H1 (cell line): ENCODE data around the gene PIP5K1C. TPM values are rescaled to one million over a fixed set of nuclear protein-coding genes. Genes with fewer than 3 reads are reported as not detected.

ENCODE experiments used
- CTCF ChIA-PET: fragments of 300-600 bp; sonication (Branson Sonifier 250); formaldehyde crosslinking; loops from one replicate; lab custom pipeline; 2021; ENCODE audit not compliant: partially characterized antibody; lab: Charles Lee
- POLR2A ChIA-PET: fragments of 300-600 bp; sonication (Branson Sonifier 250); formaldehyde crosslinking; loops from one replicate; lab custom pipeline; 2021; ENCODE audit warnings: inconsistent platforms; ENCODE audit not compliant: partially characterized antibody; lab: Charles Lee
- DNase-seq, 2 experiments: peaks; one replicate each; pipeline versions ENCODE4 v3.0.0 to v3.0.0-alpha.2; 2010 to 2022; ENCODE audit warnings: low spot score in 2 of 2, low read depth in 1 of 2, mixed read lengths in 1 of 2
- FAIRE-seq: peaks from 2 replicates; lab custom pipeline; 2011; peaks lifted over from hg19 to GRCh38; lab: Jason Lieb, UNC
- H2AFZ ChIP-seq: 2 replicates; pipeline ENCODE4 v1.8.1; 2012; ENCODE audit warnings: low read length, inconsistent platforms
- H2AK5ac ChIP-seq: 2 replicates; pipeline ENCODE4 v1.6.1; 2013; ENCODE audit warnings: low read depth, low read length
- H2BK120ac ChIP-seq: replicated peaks from 2 replicates; pipeline ENCODE3; 2013; ENCODE audit warnings: low read depth, low read length, inconsistent platforms
- H2BK12ac ChIP-seq: 2 replicates; pipeline ENCODE4 v1.6.1; 2013; ENCODE audit warnings: low read depth, low read length
- H2BK15ac ChIP-seq: 2 replicates; pipeline ENCODE4 v1.6.1; 2013; ENCODE audit warnings: low read length
- H2BK20ac ChIP-seq: 2 replicates; pipeline ENCODE4 v1.6.1; 2013; ENCODE audit warnings: low read length
- H2BK5ac ChIP-seq: 2 replicates; pipeline ENCODE4 v1.6.1; 2013; ENCODE audit warnings: low read depth, low read length
- H3K14ac ChIP-seq: 2 replicates; pipeline ENCODE4 v1.6.1; 2013; ENCODE audit warnings: inconsistent platforms; ENCODE audit not compliant: insufficient read length
- H3K18ac ChIP-seq: 2 replicates; pipeline ENCODE4 v1.6.1; 2013; ENCODE audit warnings: low read length; ENCODE audit errors: extremely low read depth
- H3K23ac ChIP-seq: 2 replicates; pipeline ENCODE4 v1.6.1; 2013; ENCODE audit warnings: inconsistent platforms; ENCODE audit not compliant: insufficient read length
- H3K23me2 ChIP-seq: 2 replicates; pipeline ENCODE4 v1.6.1; 2013; ENCODE audit warnings: low read depth, low read length
- H3K27ac ChIP-seq: 2 replicates; pipeline ENCODE4 v1.6.1; 2011; ENCODE audit warnings: low read depth, low read length, inconsistent platforms
- H3K27me3 ChIP-seq, 4 experiments: replicated peaks in 1 of 4; 1 replicate in 1 of 4; 2 replicates in 3 of 4; pipeline versions ENCODE4 v1.6.1 to v1.8.1; 2011 to 2013; ENCODE audit warnings: low read length in 3 of 4, mild to moderate bottlenecking in 3 of 4, inconsistent platforms in 2 of 4, mixed read lengths in 2 of 4, moderate library complexity in 1 of 4; ENCODE audit not compliant: control insufficient read depth in 3 of 4, insufficient read depth in 3 of 4; ENCODE audit errors: extremely low read depth in 1 of 4
- H3K36me3 ChIP-seq, 4 experiments: 2 replicates each; pipeline versions ENCODE4 v1.6.1 to v1.8.1; 2011 to 2013; ENCODE audit warnings: mild to moderate bottlenecking in 4 of 4, low read length in 3 of 4, moderate library complexity in 2 of 4, control low read depth in 1 of 4, inconsistent platforms in 1 of 4; ENCODE audit not compliant: insufficient read depth in 4 of 4, control insufficient read depth in 2 of 4
- H3K4ac ChIP-seq: replicated peaks from 2 replicates; pipeline ENCODE3; 2013; ENCODE audit warnings: low read length, low read depth, mixed read lengths, inconsistent platforms; ENCODE audit not compliant: insufficient read length
- H3K4me1 ChIP-seq, 4 experiments: replicated peaks in 1 of 4; 1 replicate in 1 of 4; 2 replicates in 3 of 4; pipeline versions ENCODE4 v1.6.1 to v1.8.1; 2011 to 2013; ENCODE audit warnings: low read length in 3 of 4, inconsistent platforms in 2 of 4, mixed read lengths in 1 of 4; ENCODE audit not compliant: insufficient read depth in 4 of 4, control insufficient read depth in 3 of 4
- H3K4me2 ChIP-seq, 2 experiments: 2 replicates each; pipeline versions ENCODE4 v1.6.1 to v1.8.1; 2011 to 2013; ENCODE audit warnings: low read depth in 2 of 2, low read length in 2 of 2, control low read depth in 1 of 2, inconsistent platforms in 1 of 2, mild to moderate bottlenecking in 1 of 2; ENCODE audit not compliant: insufficient read depth in 1 of 2
- H3K4me3 ChIP-seq, 4 experiments: fragments of 200-600, 300-600 bp in 1 of 4; sonication (generic), shearing (Covaris generic), sonication (Bioruptor Twin) in 1 of 4; 2 replicates each; pipeline versions ENCODE4 v1.5.1 to v1.8.1; 2011 to 2016; ENCODE audit warnings: low read length in 4 of 4, low read depth in 3 of 4, control low read depth in 2 of 4, inconsistent platforms in 2 of 4, mild to moderate bottlenecking in 2 of 4, mixed read lengths in 1 of 4, moderate library complexity in 1 of 4; ENCODE audit not compliant: insufficient read depth in 2 of 4; ENCODE audit errors: extremely low read depth in 1 of 4
- H3K56ac ChIP-seq: replicated peaks from 2 replicates; pipeline ENCODE3; 2013; ENCODE audit warnings: low read depth, mild to moderate bottlenecking, mixed read lengths, low read length, inconsistent platforms; ENCODE audit not compliant: insufficient read length
- H3K79me1 ChIP-seq: 2 replicates; pipeline ENCODE4 v1.6.1; 2013; ENCODE audit warnings: low read depth, low read length, control low read depth
- H3K79me2 ChIP-seq, 2 experiments: 2 replicates each; pipeline versions ENCODE4 v1.6.1 to v1.8.1; 2012 to 2013; ENCODE audit warnings: low read length in 2 of 2, mild to moderate bottlenecking in 2 of 2, inconsistent platforms in 1 of 2; ENCODE audit not compliant: insufficient read depth in 2 of 2, control insufficient read depth in 1 of 2
- H3K9ac ChIP-seq, 4 experiments: replicated peaks in 1 of 4; 1 replicate in 1 of 4; 2 replicates in 3 of 4; pipeline versions ENCODE4 v1.6.1 to v1.8.1; 2011 to 2013; ENCODE audit warnings: low read depth in 3 of 4, low read length in 3 of 4, control low read depth in 2 of 4, mild to moderate bottlenecking in 2 of 4, moderate library complexity in 2 of 4, inconsistent platforms in 1 of 4; ENCODE audit errors: extremely low read depth in 1 of 4
- H3K9me3 ChIP-seq, 2 experiments: 2 replicates each; pipeline versions ENCODE4 v1.6.1 to v1.8.1; 2012 to 2013; ENCODE audit warnings: mild to moderate bottlenecking in 2 of 2, moderate library complexity in 2 of 2, control low read depth in 1 of 2, inconsistent platforms in 1 of 2, low read depth in 1 of 2, low read length in 1 of 2, mixed read lengths in 1 of 2; ENCODE audit not compliant: insufficient read depth in 2 of 2
- H4K20me1 ChIP-seq, 2 experiments: replicated peaks in 1 of 2; 2 replicates each; pipeline versions ENCODE3 to v1.8.1; 2011 to 2013; ENCODE audit warnings: inconsistent platforms in 2 of 2, low read length in 2 of 2, mild to moderate bottlenecking in 1 of 2; ENCODE audit not compliant: insufficient read depth in 2 of 2, control insufficient read depth in 1 of 2
- H4K5ac ChIP-seq: 2 replicates; pipeline ENCODE4 v1.6.1; 2013; ENCODE audit warnings: low read length, low read depth, mixed read lengths, inconsistent platforms; ENCODE audit not compliant: insufficient read length
- H4K8ac ChIP-seq: 2 replicates; pipeline ENCODE4 v1.8.0; 2013; ENCODE audit warnings: mild to moderate bottlenecking, moderate library complexity, low read length, inconsistent platforms; ENCODE audit not compliant: insufficient read depth; ENCODE audit errors: extremely low read depth
- H4K91ac ChIP-seq: replicated peaks from 2 replicates; pipeline ENCODE3; 2013; ENCODE audit warnings: low read length, mixed read lengths, inconsistent platforms; ENCODE audit not compliant: insufficient read length
- ASH2L ChIP-seq: fragments of 200-600, 300-600 bp; sonication (generic); IDR thresholded peaks from one replicate; pipeline ENCODE4 v1.7.1; 2017; ENCODE audit warnings: low read length
- BCL11A ChIP-seq, 2 experiments: IDR thresholded peaks; one replicate each; pipeline ENCODE4 v1.6.1; 2011; ENCODE audit warnings: low read depth in 2 of 2, low read length in 2 of 2, mild to moderate bottlenecking in 2 of 2
- CBX8 ChIP-seq: fragments of 300-800, 300-1000 bp; sonication (generic); IDR thresholded peaks from 2 replicates; pipeline ENCODE4 v1.7.1; 2016; ENCODE audit warnings: low read depth, low read length, borderline replicate concordance
- GABPA ChIP-seq: IDR thresholded peaks from 2 replicates; pipeline ENCODE4 v1.6.1; 2011; ENCODE audit warnings: mild to moderate bottlenecking, low read length, moderate library complexity, borderline replicate concordance; ENCODE audit not compliant: insufficient read depth
- HDAC2 ChIP-seq, 2 experiments: fragments of 300-600 bp in 1 of 2; sonication (generic) in 1 of 2; IDR thresholded peaks; 2 replicates each; pipeline ENCODE4 v1.6.1; 2011 to 2012; ENCODE audit warnings: low read depth in 2 of 2, low read length in 2 of 2, mild to moderate bottlenecking in 2 of 2, moderate library complexity in 2 of 2, borderline replicate concordance in 1 of 2, inconsistent platforms in 1 of 2
- KDM1A ChIP-seq: fragments of 200-600, 300-600 bp; sonication (generic); IDR thresholded peaks from 2 replicates; pipeline ENCODE4 v1.7.1; 2016; ENCODE audit warnings: mild to moderate bottlenecking, low read length, borderline replicate concordance
- NANOG ChIP-seq: IDR thresholded peaks from 2 replicates; pipeline ENCODE4 v1.6.1; 2011; ENCODE audit warnings: low read length, low read depth, mild to moderate bottlenecking, inconsistent platforms; ENCODE audit not compliant: insufficient read depth, poor library complexity, severe bottlenecking
- POU5F1 ChIP-seq: IDR thresholded peaks from 2 replicates; pipeline ENCODE4 v1.6.1; 2011; ENCODE audit warnings: low read depth, mild to moderate bottlenecking, low read length, moderate library complexity
- RXRA ChIP-seq: IDR thresholded peaks from 2 replicates; pipeline ENCODE4 v1.6.1; 2011; ENCODE audit warnings: low read depth, mild to moderate bottlenecking, low read length, moderate library complexity; ENCODE audit not compliant: insufficient read depth
- SAP30 ChIP-seq: fragments of 300-600 bp; sonication (generic); IDR thresholded peaks from 2 replicates; pipeline ENCODE4 v1.7.1; 2012; ENCODE audit warnings: low read length, moderate library complexity, mild to moderate bottlenecking, inconsistent platforms; ENCODE audit not compliant: insufficient read depth, insufficient replicate concordance
- SP1 ChIP-seq: IDR thresholded peaks from 2 replicates; pipeline ENCODE4 v1.6.1; 2011; ENCODE audit warnings: low read depth, low read length
- TEAD4 ChIP-seq: IDR thresholded peaks from 2 replicates; pipeline ENCODE4 v1.6.1; 2012; ENCODE audit warnings: low read depth, low read length, inconsistent platforms, mixed read lengths
- WGBS, 2 experiments: shearing (Covaris generic) in 1 of 2; methylation state at CpG; one replicate each; pipeline versions ENCODE4 v1.1.6 to v1.1.7; 2013 to 2015; ENCODE audit warnings: low lambda C conversion rate in 2 of 2, mixed read lengths in 2 of 2, inconsistent platforms in 1 of 2, low coverage in 1 of 2, missing lambda C conversion rate in 1 of 2; ENCODE audit not compliant: insufficient replicate concordance in 2 of 2, insufficient coverage in 1 of 2, insufficient read length in 1 of 2; ENCODE audit errors: extremely low coverage in 1 of 2, missing lambda C conversion rate in 1 of 2; 5-methylcytosine and 5-hydroxymethylcytosine counted together
- polyA plus RNA-seq, 7 experiments: library from polyadenylated mRNA; depleted of rRNA in 3 of 7; stranded (reverse) in 5 of 7; unstranded in 2 of 7; fragments of >200 nt in 5 of 7; fragments of 200-250 nt in 2 of 7; gene quantifications; 1 replicate in 5 of 7; 2 replicates in 1 of 7; 4 replicates in 1 of 7; pipeline versions ENCODE4 v1.2.1 to v1.2.3, GENCODE V29; 2011 to 2013; ENCODE audit warnings: missing spikeins in 2 of 7, mixed read lengths in 2 of 7
- total RNA-seq: library from RNA; stranded (reverse); fragmentation: NEBNext Ultra II Directional; extraction: Animal tissue kit (Norgen Biotek cat#: 25700); gene quantifications from 2 replicates; pipeline ENCODE4 v1.2.1, GENCODE V29; 2021
- TF ChIP-seq, protein P1 (sequence below): IDR thresholded peaks from 2 replicates; pipeline ENCODE4 v1.6.1; 2012; ENCODE audit warnings: inconsistent platforms

PIP5K1C gene
- total and polyA plus RNA-seq, 2 of the 8 experiments (the other 6 are each of a cell fraction or from before 2014, with no cell fraction given), result 10.6 to 32.9 TPM

DNA sequence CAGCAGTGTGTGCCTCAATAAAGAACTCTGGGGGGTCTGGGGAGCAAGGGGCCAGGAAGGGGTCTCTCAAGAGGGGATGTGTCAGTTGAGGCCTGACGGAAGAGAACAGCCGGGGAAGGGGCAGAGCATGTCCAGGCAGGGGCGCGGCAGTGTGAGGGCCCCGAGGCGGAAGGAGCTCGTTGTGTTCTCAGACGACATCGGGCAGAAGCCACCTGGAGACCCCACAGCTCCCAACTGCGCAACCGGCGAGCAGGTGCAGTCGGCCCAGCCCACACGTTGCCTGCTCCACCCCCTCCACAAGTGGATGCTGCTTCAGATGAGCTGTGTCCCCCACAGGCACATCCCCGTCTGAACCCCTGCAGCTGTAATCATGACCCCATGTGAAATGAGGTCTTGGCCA, 78.6 kb downstream of the PIP5K1C start:
- H3K4me3 ChIP-seq, result no peak overlapping the region
- WGBS, 2 experiments, result 95% methylated on average over 15 of the region's 15 CpGs; no CpG with 5 or more reads in 1 of the 2 experiments
- TF ChIP-seq POU5F1, result no peak
- no peak for TF ChIP-seq CBX8
- no peak for TF ChIP-seq GABPA
- no peak for TF ChIP-seq BCL11A (IDR thresholded peaks at IDR 0.05; ENCODE audit: low read depth in 2 of 2, low read length in 2 of 2)
- TF ChIP-seq SP1, result no peak
- TF ChIP-seq SAP30, result no peak
- no peak for TF ChIP-seq KDM1A
- no peak for TF ChIP-seq HDAC2 (IDR thresholded peaks at IDR 0.05; ENCODE audit: borderline replicate concordance in 1 of 2, low read depth in 2 of 2, low read length in 2 of 2)
- no peak for TF ChIP-seq TEAD4
- TF ChIP-seq, protein P1, sequence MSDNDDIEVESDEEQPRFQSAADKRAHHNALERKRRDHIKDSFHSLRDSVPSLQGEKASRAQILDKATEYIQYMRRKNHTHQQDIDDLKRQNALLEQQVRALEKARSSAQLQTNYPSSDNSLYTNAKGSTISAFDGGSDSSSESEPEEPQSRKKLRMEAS, result no peak
- no peak for TF ChIP-seq ASH2L
- no peak for TF ChIP-seq RXRA
- TF ChIP-seq NANOG, result no peak

More for the DNA sequence above, 78.6 kb downstream of the PIP5K1C start:
- CTCF ChIA-PET, result interaction anchor here (0.7 to 7.3 kb wide), 10 partner anchors 9 to 316 kb away, joined by 3 to 38 read pairs (median 3); partner anchors contain the start of gene GIPC3
- no peak overlapping the region for H2BK20ac ChIP-seq
- no peak overlapping the region for H3K14ac ChIP-seq
- no peak overlapping the region for H3K23ac ChIP-seq
- H2BK15ac ChIP-seq, result no peak overlapping the region
- no peak overlapping the region for H3K27ac ChIP-seq
- no peaks in the 10 kb centered on the region for H3K9me3 ChIP-seq
- no peak for DNase-seq
- H4K91ac ChIP-seq, result no peak overlapping the region
- no peak for FAIRE-seq
- no peaks in the 10 kb centered on the region for H3K27me3 ChIP-seq
- no peak overlapping the region for H4K8ac ChIP-seq
- H3K18ac ChIP-seq, result no peak overlapping the region
- H4K5ac ChIP-seq, result no peak overlapping the region
- H2BK5ac ChIP-seq, result no peak overlapping the region
- no peak overlapping the region for H3K4me2 ChIP-seq
- H2AK5ac ChIP-seq, result no peak overlapping the region
- H3K4me1 ChIP-seq, result peaks cover 0 to 9% (median 2%) of the 10 kb centered on the region in 4 experiments; a peak in 4 of 7 replicates
- H3K79me1 ChIP-seq, result peaks cover 12% of the 10 kb centered on the region
- H3K4ac ChIP-seq, result no peak overlapping the region
- POLR2A ChIA-PET, result interaction anchor here (1.6 to 1.7 kb wide), 2 partner anchors 11 to 85 kb away, joined by 3 to 5 read pairs; no protein-coding TSS in a partner anchor
- peaks cover 2 to 5% (median 3%) of the 10 kb centered on the region in 4 experiments; a peak in 4 of 8 replicates for H3K36me3 ChIP-seq
- H2BK120ac ChIP-seq, result no peak overlapping the region
- no peak overlapping the region for H2BK12ac ChIP-seq
- peaks cover 4 to 16% of the 10 kb centered on the region in 2 experiments for H4K20me1 ChIP-seq
- no peak overlapping the region for H2AFZ ChIP-seq
- peaks cover 4% of the 10 kb centered on the region for H3K23me2 ChIP-seq
- H3K79me2 ChIP-seq, result peaks cover 9 to 24% of the 10 kb centered on the region in 2 experiments
- no peak overlapping the region for H3K9ac ChIP-seq
- no peak overlapping the region for H3K56ac ChIP-seq
